GM21619 (cell line): Measurements from ENCODE around the gene TAB2.

Source experiments
- ATAC-seq: cut with Tn5 transposase; IDR thresholded peaks from one replicate; pipeline ENCODE4 v1.9.1; 2021; ENCODE audit not compliant: unreplicated experiment

TAB2 gene, protein sequence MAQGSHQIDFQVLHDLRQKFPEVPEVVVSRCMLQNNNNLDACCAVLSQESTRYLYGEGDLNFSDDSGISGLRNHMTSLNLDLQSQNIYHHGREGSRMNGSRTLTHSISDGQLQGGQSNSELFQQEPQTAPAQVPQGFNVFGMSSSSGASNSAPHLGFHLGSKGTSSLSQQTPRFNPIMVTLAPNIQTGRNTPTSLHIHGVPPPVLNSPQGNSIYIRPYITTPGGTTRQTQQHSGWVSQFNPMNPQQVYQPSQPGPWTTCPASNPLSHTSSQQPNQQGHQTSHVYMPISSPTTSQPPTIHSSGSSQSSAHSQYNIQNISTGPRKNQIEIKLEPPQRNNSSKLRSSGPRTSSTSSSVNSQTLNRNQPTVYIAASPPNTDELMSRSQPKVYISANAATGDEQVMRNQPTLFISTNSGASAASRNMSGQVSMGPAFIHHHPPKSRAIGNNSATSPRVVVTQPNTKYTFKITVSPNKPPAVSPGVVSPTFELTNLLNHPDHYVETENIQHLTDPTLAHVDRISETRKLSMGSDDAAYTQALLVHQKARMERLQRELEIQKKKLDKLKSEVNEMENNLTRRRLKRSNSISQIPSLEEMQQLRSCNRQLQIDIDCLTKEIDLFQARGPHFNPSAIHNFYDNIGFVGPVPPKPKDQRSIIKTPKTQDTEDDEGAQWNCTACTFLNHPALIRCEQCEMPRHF

DNA sequence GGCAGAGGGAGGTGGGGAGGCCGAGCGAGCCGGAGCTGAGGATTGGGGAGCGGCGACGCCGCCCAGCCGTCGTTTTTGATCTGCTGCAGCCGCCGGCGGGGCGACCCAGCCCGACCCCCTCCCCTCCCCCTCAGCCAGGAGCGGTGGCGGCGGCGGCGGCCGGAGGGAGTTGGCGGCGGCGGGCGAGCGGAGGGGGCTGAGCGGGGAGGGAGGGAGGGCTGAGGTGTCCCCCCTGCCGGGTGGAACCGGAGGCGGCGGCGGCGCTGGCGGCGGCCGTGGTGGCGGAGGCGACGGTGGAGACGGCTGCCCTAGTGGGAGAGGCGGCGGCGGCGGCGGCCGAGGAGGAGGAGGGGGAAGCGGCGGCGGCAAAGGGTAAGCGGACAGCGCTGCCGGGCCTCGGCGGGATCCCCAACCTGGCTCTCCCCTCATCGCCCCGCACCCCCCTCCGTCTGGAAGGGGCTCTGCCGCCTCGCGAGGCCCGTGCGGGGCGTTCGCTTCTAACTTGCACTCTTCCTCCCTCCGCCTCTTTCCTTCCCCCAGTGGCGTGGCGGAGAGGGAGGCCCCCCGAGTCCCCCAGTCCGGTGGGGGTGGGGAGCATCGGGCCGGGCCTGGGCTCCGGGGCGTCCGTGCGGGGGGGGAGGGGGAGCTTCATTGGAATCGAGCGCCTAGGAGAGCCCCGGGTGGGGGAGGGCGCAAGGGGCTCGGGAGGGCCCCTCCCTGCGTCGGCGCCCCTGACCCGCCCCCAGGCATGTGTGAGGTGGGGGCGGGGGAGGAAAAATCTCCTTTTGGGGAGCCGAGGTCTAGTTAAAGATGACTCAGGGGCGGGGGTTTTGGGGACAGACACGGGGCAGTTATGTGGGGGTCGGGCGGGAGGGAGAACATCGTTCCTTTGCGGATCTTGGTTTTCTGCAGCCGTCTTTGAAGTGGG lies at the start of gene TAB2:
TAB2 (plus strand) TSS at position 69 of the 928 bp plus-strand sequence. CDS start 52,286 bp downstream, outside the sequence.
- peak; percentile 23 for ATAC-seq

DNA sequence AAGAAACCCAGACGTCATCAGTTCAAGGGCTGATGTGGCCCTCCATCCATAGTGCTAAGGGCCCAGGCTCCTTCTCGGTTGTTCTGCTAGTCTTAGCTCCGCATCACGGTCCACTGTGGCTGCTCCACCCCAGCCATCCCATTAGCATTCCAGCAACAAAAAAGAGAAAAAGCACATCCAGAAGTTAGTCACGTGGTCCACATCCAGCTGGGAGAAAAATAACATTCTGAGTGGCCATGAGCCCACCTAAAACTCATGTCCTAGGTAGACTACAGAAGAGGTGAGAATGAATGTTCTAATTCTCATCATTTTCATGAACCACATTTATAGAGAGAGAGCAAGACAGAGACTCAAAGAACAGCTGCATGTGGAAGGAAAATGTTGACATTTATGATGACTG lies 49.4 kb upstream of the TAB2 start:
- no peak for ATAC-seq

DNA sequence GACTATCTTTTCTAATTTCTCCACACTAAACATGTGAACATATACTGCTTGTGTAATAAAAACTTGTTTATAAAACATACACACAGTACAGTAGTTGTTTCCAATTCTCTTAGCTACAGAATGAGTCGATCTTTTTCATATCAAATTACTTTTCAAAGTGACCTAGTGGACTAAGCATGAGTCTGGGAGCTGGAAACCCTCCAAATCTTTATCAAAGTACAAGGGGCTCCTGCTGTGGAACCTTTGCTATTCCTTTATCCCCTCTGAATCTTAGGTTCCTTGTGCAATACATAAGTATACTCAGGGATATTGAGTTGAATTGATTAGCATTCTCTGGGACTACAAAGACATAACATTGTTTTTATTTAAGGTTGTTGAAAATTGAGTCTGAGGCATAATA lies 48.7 kb upstream of the TAB2 start:
- ATAC-seq: no peak

DNA sequence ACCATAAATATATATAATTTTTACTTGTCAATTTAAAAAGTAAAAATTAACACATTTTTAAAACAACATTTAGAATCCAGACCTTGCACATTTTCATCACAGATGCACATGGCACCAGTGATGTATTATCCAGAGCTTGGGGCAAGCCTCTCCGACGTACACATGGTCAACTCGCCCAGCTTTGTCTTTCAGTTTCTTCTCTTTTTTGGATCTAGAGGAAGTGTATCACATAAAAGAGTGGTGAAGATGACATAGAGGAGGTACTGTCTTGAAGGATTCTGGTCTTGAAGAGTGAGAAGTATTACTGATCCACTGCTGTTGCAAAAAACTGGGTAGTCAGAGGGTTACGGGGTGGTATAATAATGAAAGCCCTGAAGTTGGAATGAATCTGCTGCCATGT lies 46.9 kb upstream of the TAB2 start:
- no peak for ATAC-seq

DNA sequence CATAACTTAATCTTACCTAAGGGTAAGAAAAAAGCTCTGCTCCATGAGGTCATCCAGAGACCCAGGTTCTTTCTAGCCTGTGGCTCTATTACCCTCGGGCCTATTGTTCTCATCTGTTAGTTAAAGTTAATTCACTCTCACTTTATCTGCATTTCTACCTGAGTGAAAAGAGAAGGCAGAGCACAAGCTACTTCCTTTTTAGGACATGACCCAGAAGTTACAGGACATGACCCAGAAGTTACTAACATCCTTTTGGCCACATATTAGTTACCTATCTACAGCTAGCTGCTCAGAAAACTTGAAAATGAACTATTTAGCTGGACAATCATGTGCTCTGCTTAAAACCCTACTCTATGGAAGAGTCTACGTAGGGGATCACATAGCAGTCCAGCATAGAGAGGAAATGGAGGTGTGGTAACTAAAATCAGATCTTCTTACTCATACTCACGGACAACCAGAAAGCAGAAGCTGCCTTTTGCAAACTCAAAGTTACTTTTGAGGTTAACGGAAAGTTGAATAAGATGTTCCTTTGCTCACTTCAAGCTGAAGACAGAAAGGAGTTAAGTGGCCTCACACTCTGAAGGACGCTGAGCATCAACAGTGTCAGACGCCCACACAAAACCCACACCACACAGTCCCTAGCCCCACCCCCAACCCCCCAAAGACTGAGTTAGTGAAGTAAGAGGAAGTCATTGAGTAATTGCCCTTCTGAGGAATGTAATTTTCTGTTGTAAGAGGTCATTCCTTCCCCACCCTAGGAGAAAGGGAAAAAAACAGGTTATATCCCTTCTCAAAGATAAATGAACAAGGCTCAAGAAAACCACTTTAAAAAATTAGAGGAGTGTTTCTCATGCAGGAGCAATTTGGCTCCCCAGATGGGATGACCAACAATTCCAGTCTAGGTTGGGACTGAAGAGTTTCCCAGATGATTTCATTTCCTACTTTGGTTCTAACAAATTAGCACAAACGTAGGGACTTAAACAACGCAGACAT lies 45.9 kb upstream of the TAB2 start:
- peak; percentile 66 for ATAC-seq

DNA sequence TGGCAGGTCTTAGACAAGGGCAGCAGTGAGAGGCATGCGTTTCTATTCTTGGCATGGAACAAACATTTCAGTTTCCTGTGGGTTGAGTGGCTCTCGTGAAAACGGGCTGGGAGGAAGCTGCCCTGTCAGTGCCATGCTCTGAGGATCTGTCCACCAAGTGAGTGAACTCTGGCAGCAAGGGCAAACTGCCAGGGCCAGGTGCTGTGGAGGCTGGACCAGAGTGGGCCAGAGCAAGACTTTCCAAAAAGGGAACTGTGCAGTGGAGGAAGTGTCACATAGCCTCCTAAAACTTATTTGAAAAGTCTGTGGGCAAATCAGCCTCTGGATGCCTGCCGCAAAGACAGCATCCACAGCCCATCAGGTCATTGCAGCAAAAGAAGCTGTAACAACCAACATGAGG lies 44.2 kb upstream of the TAB2 start:
- no peak for ATAC-seq

DNA sequence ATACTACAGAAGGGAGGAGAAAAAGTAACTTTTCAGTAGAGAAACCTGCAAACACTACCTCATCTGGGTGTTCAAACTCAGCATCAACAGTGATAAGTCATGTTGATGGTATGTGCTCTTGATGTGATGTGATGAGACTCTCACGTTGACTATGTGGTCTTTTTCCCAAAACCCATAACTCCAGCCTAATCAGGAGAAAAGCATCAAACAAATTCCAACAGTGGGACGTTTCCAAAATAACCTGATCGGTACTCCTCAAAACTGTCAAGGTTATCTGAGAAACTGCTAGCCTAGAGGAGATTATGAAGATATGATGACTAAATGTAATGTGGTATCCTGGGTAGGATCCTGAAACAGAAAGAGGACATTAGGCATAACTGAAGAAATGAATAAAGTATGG lies 41.9 kb upstream of the TAB2 start:
- no peak for ATAC-seq

DNA sequence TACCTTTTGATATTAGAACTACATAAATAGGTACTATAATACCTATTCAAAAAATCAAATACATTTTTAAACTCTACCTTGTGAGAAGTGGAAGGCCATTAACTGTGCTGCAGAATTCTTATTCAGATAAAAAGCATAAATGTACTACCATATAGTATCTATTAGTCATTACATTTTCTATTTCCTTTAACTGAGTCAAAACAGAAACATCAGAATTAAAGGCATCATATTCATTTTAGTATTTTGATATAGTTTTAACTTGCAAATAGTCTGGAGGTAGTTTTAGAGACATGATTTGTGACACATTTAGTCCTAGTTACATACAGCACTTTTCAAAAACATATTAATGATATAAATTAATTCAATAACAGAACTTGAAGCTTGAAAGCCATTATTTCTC lies 39.9 kb upstream of the TAB2 start:
- no peak for ATAC-seq

DNA sequence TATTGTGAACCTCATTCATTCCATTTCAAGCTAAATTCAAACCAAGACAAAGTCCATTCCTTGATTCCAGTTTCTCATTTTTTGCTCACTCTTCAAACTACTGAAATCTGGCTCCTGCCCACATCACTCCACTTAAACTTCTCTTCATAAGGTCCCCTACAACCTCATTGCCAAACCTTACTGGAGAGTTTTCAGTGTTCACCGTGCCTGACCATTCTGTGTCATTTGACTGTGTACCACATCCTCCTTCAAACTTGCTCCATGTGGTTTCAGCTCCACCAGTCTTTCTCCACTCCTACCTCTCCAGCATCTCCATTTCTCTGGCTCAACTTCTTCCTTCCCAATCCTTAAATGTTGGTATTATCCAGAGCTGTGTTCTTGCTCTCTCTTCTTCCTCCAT lies 38.5 kb upstream of the TAB2 start:
- no peak for ATAC-seq

DNA sequence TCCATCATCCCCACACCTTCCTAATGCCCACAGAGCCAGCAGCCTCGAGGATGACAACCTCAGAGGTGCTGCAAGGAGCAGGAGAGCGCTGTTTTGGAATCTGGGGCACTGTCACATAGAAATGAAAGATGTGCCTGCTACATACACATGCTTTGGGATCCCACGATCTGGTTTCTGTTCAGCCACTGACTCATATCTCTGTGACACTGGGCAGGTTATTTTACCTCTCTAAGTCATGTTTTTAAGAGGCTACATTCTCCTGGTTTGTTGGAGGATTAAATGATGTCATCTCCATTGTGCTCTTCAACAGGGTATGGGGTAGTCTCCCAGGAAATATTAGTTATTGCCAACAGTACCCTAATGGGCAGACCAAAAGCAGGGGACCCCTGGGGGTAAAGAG lies 32.6 kb upstream of the TAB2 start:
- ATAC-seq: no peak

DNA sequence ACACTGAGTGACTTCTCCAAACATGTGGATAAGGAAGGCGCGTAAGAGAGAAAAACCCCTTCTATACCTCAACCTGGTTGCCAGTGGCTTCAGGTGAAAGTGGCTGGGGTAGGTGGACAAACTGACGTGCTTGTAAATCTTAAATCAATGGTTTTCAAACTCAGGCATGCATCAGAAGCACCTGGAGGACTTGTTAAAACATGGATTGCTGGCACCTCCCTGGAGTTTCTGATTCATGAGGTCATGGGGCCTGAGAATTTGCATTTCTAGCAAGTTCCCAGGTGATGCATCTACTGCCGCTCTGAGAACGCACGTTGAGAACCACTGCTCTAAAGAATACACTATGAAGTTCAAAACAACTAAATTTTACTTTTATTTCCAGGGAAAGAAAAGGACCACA lies 31.9 kb upstream of the TAB2 start:
- no peak for ATAC-seq

DNA sequence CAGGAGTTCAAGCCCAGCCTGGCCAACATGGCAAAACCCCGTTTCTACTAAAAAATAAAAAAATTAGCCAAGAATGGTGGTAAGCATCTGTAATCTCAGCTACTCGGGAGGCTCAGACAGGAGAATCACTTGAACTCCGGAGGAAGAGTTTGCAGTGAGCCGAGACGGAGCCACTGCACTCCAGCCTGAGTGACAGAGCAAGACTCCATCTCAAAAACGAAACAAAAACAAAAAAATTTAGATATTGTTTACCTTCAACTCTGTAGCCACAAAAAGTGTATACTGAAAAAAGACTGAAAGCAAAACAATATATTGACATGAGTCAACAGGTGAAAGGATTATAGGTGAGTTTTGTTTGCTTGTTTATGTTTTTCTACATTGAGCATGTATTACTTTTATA lies 30.6 kb upstream of the TAB2 start:
- ATAC-seq: no peak

DNA sequence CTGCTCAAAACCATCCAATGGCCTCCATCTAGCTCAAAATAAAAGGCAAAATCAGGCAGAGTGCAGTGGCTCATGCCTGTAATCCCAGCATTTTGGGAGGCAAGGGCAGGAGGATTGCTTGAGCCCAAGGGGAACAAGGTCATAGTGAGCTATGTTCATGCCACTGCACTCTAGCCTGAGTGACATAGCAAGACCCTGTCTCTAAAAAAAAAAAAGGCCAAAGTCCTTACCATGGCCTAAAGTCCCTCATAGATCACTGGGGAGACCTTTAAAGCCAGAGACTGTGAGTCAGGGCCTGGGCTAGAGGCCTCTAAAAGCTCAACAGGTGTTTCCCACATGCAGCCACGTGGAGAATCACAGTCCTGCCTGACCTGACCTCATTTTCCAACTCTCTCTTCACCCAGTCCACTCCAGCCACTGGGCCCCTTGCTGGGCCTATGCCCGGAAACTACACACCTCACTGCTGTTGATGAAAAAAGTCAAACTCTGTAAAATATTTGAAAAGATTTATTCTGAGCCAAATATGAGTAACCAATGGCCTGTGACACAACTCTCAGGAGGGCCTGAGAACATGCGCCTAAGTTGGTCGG lies 28.2 kb upstream of the TAB2 start:
- no peak for ATAC-seq

DNA sequence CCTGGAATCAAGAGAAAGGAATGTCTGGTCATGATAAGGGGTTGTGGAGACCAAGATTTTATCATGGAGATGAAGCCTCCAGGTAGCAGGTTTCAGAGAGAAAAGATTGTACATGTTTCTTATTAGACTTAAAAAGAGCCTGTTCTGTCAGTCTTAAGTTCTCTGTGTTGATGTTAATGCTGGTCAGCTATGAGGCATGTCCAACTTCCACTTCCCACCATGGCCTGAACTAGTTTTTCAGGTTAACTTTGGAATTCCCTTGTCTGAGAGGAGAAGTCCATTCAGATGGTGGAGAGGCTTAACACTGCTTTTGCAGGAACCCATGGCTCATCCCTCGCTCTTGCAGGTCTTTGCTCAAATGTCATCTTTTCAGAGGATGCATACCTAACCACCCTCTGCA lies 27.5 kb upstream of the TAB2 start:
- ATAC-seq: no peak

DNA sequence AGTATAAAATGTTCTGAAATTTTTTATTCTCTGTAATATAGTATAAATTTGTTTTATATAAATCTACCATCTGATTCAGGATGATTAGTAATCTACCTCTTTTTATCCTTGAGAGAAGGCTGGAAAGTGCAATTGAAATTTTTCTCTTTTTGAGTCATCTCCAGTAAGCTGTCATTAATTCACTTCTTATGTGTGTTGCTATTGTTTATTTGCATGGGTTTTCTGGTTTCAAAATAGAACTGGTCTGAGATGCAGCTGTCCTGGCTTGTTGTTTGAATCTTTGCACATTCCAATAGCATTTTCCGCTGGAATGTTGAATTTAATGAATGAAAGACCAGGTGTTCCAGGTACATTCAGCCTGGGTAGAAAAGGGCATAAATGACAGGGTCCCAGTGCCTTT lies 24.3 kb upstream of the TAB2 start:
- ATAC-seq: peak; percentile 62

DNA sequence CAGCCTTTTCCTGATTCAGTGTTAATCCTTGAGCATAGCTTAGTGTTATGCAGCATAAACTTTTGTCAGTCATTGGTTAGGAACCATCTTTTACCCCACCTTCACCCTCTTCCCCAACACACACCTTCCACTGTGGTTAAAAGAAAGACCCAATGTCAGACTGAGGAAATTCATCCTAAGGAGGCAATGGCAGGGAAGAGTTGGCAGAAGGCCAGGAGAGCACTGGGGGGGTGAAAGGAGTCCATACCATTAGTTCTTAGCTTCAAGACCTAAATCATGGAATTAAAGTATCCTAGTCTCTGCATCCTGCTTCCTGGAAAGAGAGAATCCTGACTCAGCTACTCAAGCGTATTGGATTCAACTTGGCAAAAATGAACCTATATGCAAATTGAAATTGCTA lies 16.9 kb upstream of the TAB2 start:
- no peak for ATAC-seq

DNA sequence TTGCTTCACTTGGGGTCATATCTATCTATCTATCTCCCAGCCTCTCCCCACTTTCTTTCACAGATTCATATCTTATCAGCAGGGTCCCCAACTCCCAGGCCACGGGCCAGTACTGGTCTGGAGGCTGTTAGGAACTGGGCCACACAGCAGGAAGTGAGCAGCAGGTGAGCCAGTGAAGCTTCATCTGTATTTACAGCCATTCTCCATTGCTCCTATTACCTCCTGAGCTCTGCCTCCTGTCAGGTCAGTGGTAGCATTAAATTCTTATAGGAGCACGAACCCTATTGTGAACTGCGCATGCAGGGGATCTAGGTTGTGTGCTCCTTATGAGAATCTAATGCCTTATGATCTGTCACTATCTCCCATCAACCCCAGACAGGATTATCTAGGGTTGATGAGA lies 14.8 kb upstream of the TAB2 start:
- ATAC-seq: no peak

DNA sequence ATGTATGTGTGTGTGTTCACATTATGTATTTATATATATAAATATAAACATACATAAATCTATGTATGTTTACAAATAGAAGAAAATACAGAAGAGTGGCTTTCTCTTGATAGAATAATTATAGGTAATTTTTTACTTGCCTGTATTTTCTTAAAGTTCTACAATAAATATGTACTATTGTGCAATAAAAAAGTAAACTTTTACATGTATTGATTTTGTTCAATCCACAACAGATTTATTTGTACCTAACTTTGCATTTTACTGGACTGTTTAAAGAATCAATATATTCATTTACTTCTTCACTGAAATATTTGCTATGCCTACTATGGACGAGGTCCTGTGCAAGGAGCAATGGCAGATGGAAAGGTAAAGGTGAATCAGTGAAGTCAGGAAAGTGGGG lies 14.0 kb upstream of the TAB2 start:
- no peak for ATAC-seq

DNA sequence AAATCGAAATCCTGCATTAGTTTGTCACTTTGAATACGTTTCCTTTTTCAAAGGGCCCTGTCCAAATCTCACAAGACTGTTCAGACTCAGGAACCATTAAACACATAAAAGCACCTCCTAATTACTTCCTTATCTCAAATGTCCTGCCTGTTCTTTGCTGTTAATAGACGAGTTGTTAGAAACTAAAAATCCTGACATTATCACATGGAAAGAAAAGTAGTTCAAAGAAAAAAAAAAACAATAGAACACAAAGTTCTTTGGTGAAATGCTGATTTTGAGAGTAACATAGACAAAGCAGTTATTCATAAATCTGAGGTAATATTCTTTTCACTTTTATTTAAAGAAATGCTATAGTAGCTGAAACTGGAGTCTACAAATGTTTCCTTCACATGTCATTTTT lies 12.1 kb upstream of the TAB2 start:
- no peak for ATAC-seq

DNA sequence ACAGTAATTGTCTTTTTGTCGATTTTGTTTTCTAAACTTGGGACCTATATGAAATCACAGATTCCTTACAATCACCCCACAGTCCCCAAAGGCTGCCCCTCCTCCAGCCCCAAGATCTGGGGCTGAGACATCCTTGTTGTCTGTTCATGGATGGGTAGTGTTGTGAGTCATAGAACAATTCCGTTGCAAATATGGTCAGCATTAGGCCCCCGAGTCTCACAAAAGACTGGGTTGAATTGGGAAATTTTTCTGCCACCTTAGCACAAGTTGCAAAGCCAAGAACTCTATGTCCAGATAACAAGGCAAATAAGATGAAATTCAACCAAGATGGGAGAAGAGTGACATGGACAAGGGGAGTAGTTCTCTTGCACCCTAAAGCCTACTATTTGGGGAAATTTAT lies 10.5 kb upstream of the TAB2 start:
- ATAC-seq: no peak
